HG03159 (cell line): ENCODE results near the gene PSG11.
"Not testable (repeated sequence)": the region's sequence is repeated elsewhere in the genome, so short reads cannot be mapped to it uniquely, and the experiment has no call there.

Experiments used
- ATAC-seq: cut with Tn5 transposase; IDR thresholded peaks from one replicate; pipeline ENCODE4 v1.9.1; 2021; ENCODE audit warnings: mild to moderate bottlenecking, moderate library complexity; ENCODE audit not compliant: unreplicated experiment

The PSG11 gene

GRCh38 chr19:43026369-43026768, at the start of gene PSG11:
Gene PSG11, minus strand, starts transcription at chr19:43026469. Its CDS starts 97 bp downstream, at chr19:43026372.
- not testable (repeated sequence) for ATAC-seq

- not testable (repeated sequence) for ATAC-seq
Observed at GRCh38 chr19:43062418-43062817, 36.1 kb upstream of the PSG11 start.

GRCh38 chr19:43061326-43061725, 35.1 kb upstream of the PSG11 start:
- ATAC-seq, result not testable (repeated sequence)

- not testable (repeated sequence) for ATAC-seq
Observed at GRCh38 chr19:43060254-43060653, 34.0 kb upstream of the PSG11 start.

- not testable (repeated sequence) for ATAC-seq
Observed at GRCh38 chr19:43059482-43059881, 33.2 kb upstream of the PSG11 start.

GRCh38 chr19:43058440-43058839, 32.2 kb upstream of the PSG11 start:
- not testable (repeated sequence) for ATAC-seq

- ATAC-seq, result not testable (repeated sequence)
Observed at GRCh38 chr19:43047966-43048365, 21.7 kb upstream of the PSG11 start.

GRCh38 chr19:43046578-43046977, 20.3 kb upstream of the PSG11 start:
- ATAC-seq, result not testable (repeated sequence)

- ATAC-seq, result not testable (repeated sequence)
Observed at GRCh38 chr19:43043492-43044180, 17.4 kb upstream of the PSG11 start.

GRCh38 chr19:43031645-43032044, 5.4 kb upstream of the PSG11 start:
- ATAC-seq, result not testable (repeated sequence)

- ATAC-seq, result no peak
Observed at GRCh38 chr19:43028866-43029265, 2.6 kb upstream of the PSG11 start.

- ATAC-seq, result not testable (repeated sequence)
Observed at GRCh38 chr19:43027985-43028384, 1.7 kb upstream of the PSG11 start.

GRCh38 chr19:43027061-43027460, 792 bp upstream of the PSG11 start:
- not testable (repeated sequence) for ATAC-seq

GRCh38 chr19:43022098-43022497, 4.2 kb downstream of the PSG11 start:
- ATAC-seq, result not testable (repeated sequence)

GRCh38 chr19:43021629-43022028, 4.6 kb downstream of the PSG11 start:
- ATAC-seq, result not testable (repeated sequence)

- not testable (repeated sequence) for ATAC-seq
Observed at GRCh38 chr19:43019588-43019987, 6.7 kb downstream of the PSG11 start.

- ATAC-seq, result not testable (repeated sequence)
Observed at GRCh38 chr19:43005841-43006240, 20.4 kb downstream of the PSG11 start.

GRCh38 chr19:43004846-43005245, 21.4 kb downstream of the PSG11 start:
- not testable (repeated sequence) for ATAC-seq

GRCh38 chr19:43003634-43004033, 22.6 kb downstream of the PSG11 start:
- ATAC-seq, result not testable (repeated sequence)

- ATAC-seq, result not testable (repeated sequence)
Observed at GRCh38 chr19:43002948-43003347, 23.3 kb downstream of the PSG11 start.

- ATAC-seq, result not testable (repeated sequence)
Observed at GRCh38 chr19:42996161-42996560, 30.1 kb downstream of the PSG11 start.

GRCh38 chr19:42992029-42992604, 34.2 kb downstream of the PSG11 start:
- not testable (repeated sequence) for ATAC-seq
